ENCODE measurements around the gene TTC28.

GRCh38 chr22:28103596-28103995, 576.0 kb downstream of the TTC28 start:
- TF ChIP-seq CTCF (IDR thresholded peaks at IDR 0.05) (no peak), POLR2A (IDR thresholded peaks at IDR 0.05) (no peak)
